IMR-90 (cell line): ENCODE data around the gene SLC24A3. TPM values are rescaled to one million over a fixed set of nuclear protein-coding genes. Genes with fewer than 3 reads are reported as not detected.

Experiments
- ATAC-seq: fragments of 200-7000 bp; cut with Tn5 transposase; 2 replicates; pipeline ENCODE4 v1.9.1; 2020; ENCODE audit warnings: low read depth, mild to moderate bottlenecking, moderate library complexity
- BruUV-seq: library from RNA; stranded (reverse); fragments of 400-500 nt; replicated peaks from 2 replicates; lab custom pipeline; 2021; lab: Mats Ljungman, UMichigan
- CTCF ChIA-PET: fragments of 300-600 bp; formaldehyde crosslinking; extraction: SDS; loops from one replicate; lab custom pipeline; 2021; ENCODE audit warnings: antibody characterized with exemption; lab: Yijun Ruan, JAX
- POLR2A ChIA-PET: fragments of 300-600 bp; sonication (Branson Sonifier 250); formaldehyde crosslinking; loops from one replicate; lab custom pipeline; 2022; ENCODE audit warnings: antibody characterized with exemption; ENCODE audit not compliant: unreplicated experiment; lab: Charles Lee
- DNase-seq: peaks from one replicate; pipeline ENCODE4 v3.0.0; 2013
- H2AFZ ChIP-seq: replicated peaks from 2 replicates; pipeline ENCODE3; 2013; ENCODE audit warnings: low read length, mild to moderate bottlenecking; ENCODE audit not compliant: poor library complexity
- H2AK5ac ChIP-seq: 2 replicates; pipeline ENCODE4 v1.6.1; 2013; ENCODE audit warnings: low read depth, low read length, inconsistent platforms
- H2AK9ac ChIP-seq: replicated peaks from 2 replicates; pipeline ENCODE3; 2013; ENCODE audit warnings: mild to moderate bottlenecking, low read depth, low read length, moderate library complexity; ENCODE audit not compliant: poor library complexity
- H2BK120ac ChIP-seq: 2 replicates; pipeline ENCODE4 v1.6.1; 2013; ENCODE audit warnings: low read depth, low read length, inconsistent platforms
- H2BK15ac ChIP-seq: 3 replicates; pipeline ENCODE4 v1.6.1; 2013; ENCODE audit warnings: low read depth, low read length, inconsistent platforms
- H2BK20ac ChIP-seq: 2 replicates; pipeline ENCODE4 v1.6.1; 2013; ENCODE audit warnings: low read depth, mild to moderate bottlenecking, inconsistent platforms, low read length, moderate library complexity
- H2BK5ac ChIP-seq: 2 replicates; pipeline ENCODE4 v1.6.1; 2013; ENCODE audit warnings: mild to moderate bottlenecking, low read depth, low read length, inconsistent platforms; ENCODE audit not compliant: poor library complexity, severe bottlenecking
- H3K14ac ChIP-seq: replicated peaks from 2 replicates; pipeline ENCODE4 v1.6.1; 2013; ENCODE audit warnings: low read depth, low read length, inconsistent platforms
- H3K18ac ChIP-seq: 2 replicates; pipeline ENCODE4 v1.6.1; 2013; ENCODE audit warnings: low read depth, low read length, control low read depth
- H3K23ac ChIP-seq: 2 replicates; pipeline ENCODE4 v1.6.1; 2013; ENCODE audit warnings: low read depth, low read length, inconsistent platforms
- H3K27ac ChIP-seq: 2 replicates; pipeline ENCODE4 v1.5.1; 2013; ENCODE audit warnings: mild to moderate bottlenecking, control low read depth, low read length; ENCODE audit not compliant: insufficient read depth
- H3K27me3 ChIP-seq: 2 replicates; pipeline ENCODE4 v1.6.1; 2013; ENCODE audit warnings: low read length; ENCODE audit not compliant: control insufficient read depth, insufficient read depth
- H3K36me3 ChIP-seq: 2 replicates; pipeline ENCODE4 v1.6.1; 2013; ENCODE audit warnings: low read length, mixed read lengths; ENCODE audit not compliant: control insufficient read depth, insufficient read depth
- H3K4ac ChIP-seq: 2 replicates; pipeline ENCODE4 v1.6.1; 2013; ENCODE audit warnings: low read depth, low read length, inconsistent platforms
- H3K4me1 ChIP-seq: 2 replicates; pipeline ENCODE4 v1.6.1; 2013; ENCODE audit warnings: low read length, mixed read lengths; ENCODE audit not compliant: control insufficient read depth, insufficient read depth
- H3K4me2 ChIP-seq: 2 replicates; pipeline ENCODE4 v1.6.1; 2013; ENCODE audit warnings: low read depth, mild to moderate bottlenecking, control low read depth, low read length, moderate library complexity
- H3K4me3 ChIP-seq: 2 replicates; pipeline ENCODE4 v1.5.1; 2013; ENCODE audit warnings: low read depth, mild to moderate bottlenecking, control low read depth, low read length, moderate library complexity; ENCODE audit not compliant: insufficient read depth
- H3K56ac ChIP-seq: 2 replicates; pipeline ENCODE4 v1.6.1; 2013; ENCODE audit warnings: low read length, inconsistent platforms; ENCODE audit not compliant: insufficient read depth; ENCODE audit errors: extremely low read depth
- H3K79me1 ChIP-seq, 2 experiments: 2 replicates each; pipeline ENCODE4 v1.6.1; 2013; ENCODE audit warnings: low read length in 2 of 2, inconsistent platforms in 1 of 2, low read depth in 1 of 2
- H3K9ac ChIP-seq: 2 replicates; pipeline ENCODE4 v1.6.1; 2013; ENCODE audit warnings: low read depth, low read length, control low read depth
- H3K9me1 ChIP-seq: 2 replicates; pipeline ENCODE4 v1.6.1; 2013; ENCODE audit warnings: low read length, inconsistent platforms; ENCODE audit not compliant: insufficient read depth
- H3K9me3 ChIP-seq: 2 replicates; pipeline ENCODE4 v1.6.1; 2013; ENCODE audit warnings: low read length; ENCODE audit not compliant: control insufficient read depth, insufficient read depth
- H4K20me1 ChIP-seq: 2 replicates; pipeline ENCODE4 v1.6.1; 2013; ENCODE audit warnings: low read length, inconsistent platforms; ENCODE audit not compliant: insufficient read depth
- H4K5ac ChIP-seq: 2 replicates; pipeline ENCODE4 v1.6.1; 2013; ENCODE audit warnings: mild to moderate bottlenecking, low read depth, low read length, control low read depth
- H4K8ac ChIP-seq, 2 experiments: 2 replicates each; pipeline ENCODE4 v1.6.1; 2013; ENCODE audit warnings: low read depth in 2 of 2, low read length in 2 of 2, control low read depth in 1 of 2, inconsistent platforms in 1 of 2
- H4K91ac ChIP-seq: 2 replicates; pipeline ENCODE4 v1.6.1; 2013; ENCODE audit warnings: low read depth, low read length, inconsistent platforms; ENCODE audit not compliant: insufficient read depth
- POLR2A ChIP-seq: IDR thresholded peaks from 2 replicates; pipeline ENCODE4 v1.6.1; 2012; ENCODE audit warnings: mild to moderate bottlenecking, low read depth, low read length
- USF2 ChIP-seq: fragments of 150-350 bp; IDR thresholded peaks from 2 replicates; pipeline ENCODE4 v1.6.1; 2017; ENCODE audit warnings: mild to moderate bottlenecking, antibody characterized with exemption, low read length, low read depth
- WGBS, 2 experiments: methylation state at CpG; one replicate each; pipeline versions ENCODE4 v1.1.5 to v1.1.7; 2013; ENCODE audit warnings: missing lambda C conversion rate in 2 of 2; ENCODE audit not compliant: insufficient read length in 1 of 2; ENCODE audit errors: extremely low coverage in 2 of 2; 5-methylcytosine and 5-hydroxymethylcytosine counted together
- dilution Hi-C: fragments of 300-500 bp; cut with HindIII; formaldehyde crosslinking; loops from one replicate; pipeline ENCODE4 v1.14.3; 2018; ENCODE audit warnings: low sequenced_read_pairs; ENCODE audit not compliant: unreplicated experiment
- in situ Hi-C: fragments of 300-500 bp; cut with MboI; formaldehyde crosslinking; loops from 3 replicates; pipeline ENCODE4 v1.14.3; 2019; ENCODE audit warnings: low sequenced_read_pairs, inconsistent platforms, mixed read lengths
- intact Hi-C: fragments of 100-400 bp; cut with micrococcal nuclease; formaldehyde crosslinking; loops from 2 replicates; pipeline ENCODE4 v1.10.0; 2022
- polyA plus RNA-seq, 3 experiments: library from polyadenylated mRNA; depleted of rRNA; stranded (reverse); fragments of >200 nt; gene quantifications; 2 replicates each; pipeline ENCODE4 v1.2.3, GENCODE V29; 2012; ENCODE audit warnings: low replicate concordance in 1 of 3
- total RNA-seq: library from RNA; depleted of rRNA; stranded (reverse); fragments of >200 nt; gene quantifications from 2 replicates; pipeline ENCODE4 v1.2.3, GENCODE V29; 2012

SLC24A3 gene
- total and polyA plus RNA-seq, 2 of the 4 experiments (the other 2 are of a cell fraction): not detected

GRCh38 chr20:19256085-19256484, 43.6 kb downstream of the SLC24A3 start:
- intact Hi-C loops: no loop called here
- no peak overlapping the region for H3K27ac ChIP-seq
- H3K14ac ChIP-seq: no peak overlapping the region
- no peaks in the 10 kb centered on the region for H3K9me1 ChIP-seq
- H4K91ac ChIP-seq: no peak overlapping the region
- no peak overlapping the region for H2BK5ac ChIP-seq
- H2AK5ac ChIP-seq: no peak overlapping the region
- H3K56ac ChIP-seq: no peak overlapping the region
- H4K20me1 ChIP-seq: no peaks in the 10 kb centered on the region
- H3K9me3 ChIP-seq: peaks cover 3% of the 10 kb centered on the region; the same call in 1 of the 2 replicates
- H3K36me3 ChIP-seq: no peaks in the 10 kb centered on the region
- H3K4ac ChIP-seq: no peak overlapping the region
- POLR2A ChIA-PET: no interaction called here
- in situ Hi-C loops: no loop called here
- no peak overlapping the region for H4K8ac ChIP-seq
- no CpG with 5 or more reads among the region's 2 CpGs for WGBS, 2 experiments
- DNase-seq (no peak), ATAC-seq (no peak)
- H2AK9ac ChIP-seq: no peak overlapping the region
- H3K18ac ChIP-seq: no peak overlapping the region
- H3K27me3 ChIP-seq: no peaks in the 10 kb centered on the region
- no peak overlapping the region for H2BK20ac ChIP-seq
- H2BK15ac ChIP-seq: no peak overlapping the region
- H2AFZ ChIP-seq: no peak overlapping the region
- H4K5ac ChIP-seq: no peak overlapping the region
- H3K4me2 ChIP-seq: no peak overlapping the region
- no peak overlapping the region for H3K9ac ChIP-seq
- no peak overlapping the region for H3K4me3 ChIP-seq
- BruUV-seq: no TSS peak
- no peak overlapping the region for H2BK120ac ChIP-seq
- CTCF ChIA-PET: no interaction called here
- TF ChIP-seq POLR2A (no peak), USF2 (no peak)
- dilution Hi-C loops: no loop called here
- no peaks in the 10 kb centered on the region for H3K4me1 ChIP-seq
- no peak overlapping the region for H3K23ac ChIP-seq
- H3K79me1 ChIP-seq: no peaks in the 10 kb centered on the region
